MM.1S (cell line): Measurements from ENCODE around the gene BCL11A.

Source experiments
- EZH2 ChIP-seq: fragments of 300-600 bp; sonication (generic); optimal IDR thresholded peaks from 2 replicates; pipeline ENCODE3; 2017; ENCODE audit warnings: low read depth, mild to moderate bottlenecking, antibody characterized with exemption, low read length, mixed read lengths
- EZH2phosphoT487 ChIP-seq: fragments of 300-600 bp; sonication (generic); IDR thresholded peaks from 2 replicates; pipeline ENCODE4 v1.6.1; 2018; ENCODE audit warnings: antibody characterized with exemption, low read length
- TF ChIP-seq, protein P1 (sequence below): fragments of 300-600 bp; sonication (generic); IDR thresholded peaks from 2 replicates; pipeline ENCODE4 v1.5.1; 2016; ENCODE audit warnings: antibody characterized with exemption, low read length, mixed read lengths

DNA sequence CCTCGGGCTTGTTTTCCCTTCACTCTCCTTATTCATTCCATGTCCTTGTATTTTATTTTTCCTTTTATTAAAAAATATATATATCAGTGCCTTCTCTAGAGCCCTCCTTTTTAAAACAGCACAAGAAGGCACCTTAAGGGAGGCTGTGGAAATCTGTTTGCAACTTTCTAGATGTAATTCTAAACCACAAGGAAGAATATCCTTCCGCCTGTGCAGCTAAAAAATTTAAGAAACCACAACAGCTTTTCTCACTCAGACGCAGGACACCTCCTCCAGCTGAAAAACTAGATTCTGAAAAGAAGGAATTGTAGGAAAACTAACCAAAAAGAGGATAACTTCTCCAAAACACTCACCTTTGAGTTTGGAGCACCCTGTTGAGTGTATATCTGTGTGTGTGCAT, 142.2 kb downstream of the BCL11A start:
- TF ChIP-seq, protein P1, sequence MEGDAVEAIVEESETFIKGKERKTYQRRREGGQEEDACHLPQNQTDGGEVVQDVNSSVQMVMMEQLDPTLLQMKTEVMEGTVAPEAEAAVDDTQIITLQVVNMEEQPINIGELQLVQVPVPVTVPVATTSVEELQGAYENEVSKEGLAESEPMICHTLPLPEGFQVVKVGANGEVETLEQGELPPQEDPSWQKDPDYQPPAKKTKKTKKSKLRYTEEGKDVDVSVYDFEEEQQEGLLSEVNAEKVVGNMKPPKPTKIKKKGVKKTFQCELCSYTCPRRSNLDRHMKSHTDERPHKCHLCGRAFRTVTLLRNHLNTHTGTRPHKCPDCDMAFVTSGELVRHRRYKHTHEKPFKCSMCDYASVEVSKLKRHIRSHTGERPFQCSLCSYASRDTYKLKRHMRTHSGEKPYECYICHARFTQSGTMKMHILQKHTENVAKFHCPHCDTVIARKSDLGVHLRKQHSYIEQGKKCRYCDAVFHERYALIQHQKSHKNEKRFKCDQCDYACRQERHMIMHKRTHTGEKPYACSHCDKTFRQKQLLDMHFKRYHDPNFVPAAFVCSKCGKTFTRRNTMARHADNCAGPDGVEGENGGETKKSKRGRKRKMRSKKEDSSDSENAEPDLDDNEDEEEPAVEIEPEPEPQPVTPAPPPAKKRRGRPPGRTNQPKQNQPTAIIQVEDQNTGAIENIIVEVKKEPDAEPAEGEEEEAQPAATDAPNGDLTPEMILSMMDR = no peak
- TF ChIP-seq EZH2phosphoT487 = no peak
- no peak for TF ChIP-seq EZH2
